ENCODE measurements around the gene ZNF683.

ZNF683 gene

DNA sequence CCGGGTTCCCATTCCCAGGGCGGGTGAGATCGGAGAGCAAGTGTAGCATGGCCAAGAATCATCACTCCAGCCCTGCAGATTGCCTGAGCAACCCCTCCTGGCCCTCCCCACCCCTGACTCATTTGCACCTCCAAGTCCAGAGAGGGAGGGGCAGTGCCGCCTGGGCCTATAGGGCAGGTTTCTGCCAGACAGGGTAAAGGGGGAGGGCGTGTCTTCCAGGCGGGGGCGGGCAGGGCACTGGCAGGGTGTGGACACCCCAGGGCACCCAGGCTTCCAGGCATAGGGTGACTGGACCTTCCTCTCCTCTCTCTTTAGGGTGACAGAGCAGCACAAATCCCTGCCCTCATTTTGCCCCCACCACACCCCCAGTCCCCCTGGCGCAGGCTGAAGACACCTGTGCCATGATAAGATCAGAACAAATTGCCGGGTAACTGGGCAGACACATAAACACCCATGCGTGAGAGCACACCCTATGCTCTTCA lies 15.4 kb downstream of the ZNF683 start:
- DNase-seq: no peak

DNA sequence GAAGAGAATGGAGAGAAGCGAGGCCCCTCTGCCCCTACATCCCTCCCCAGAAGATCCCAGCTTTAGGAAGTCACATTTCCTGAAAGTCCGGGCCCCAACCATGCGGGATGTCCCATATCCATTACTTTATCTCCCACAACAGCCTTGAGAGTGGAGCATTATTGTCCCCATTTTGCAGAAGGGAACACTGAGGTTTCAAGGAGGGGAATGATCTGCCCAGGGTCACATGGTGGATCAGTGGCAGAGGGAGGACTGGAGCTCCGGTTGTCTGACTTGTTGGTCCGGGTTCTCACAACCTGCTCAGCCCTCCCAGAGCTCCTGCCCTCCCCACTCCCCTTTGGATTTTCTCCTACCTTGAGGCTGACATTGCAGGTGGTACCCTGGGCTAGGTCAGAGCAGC lies 16.4 kb downstream of the ZNF683 start:
- DNase-seq: no peak

- no peak for DNase-seq
Observed at GRCh38 chr1:26354972-26355371, 17.6 kb downstream of the ZNF683 start.

DNA sequence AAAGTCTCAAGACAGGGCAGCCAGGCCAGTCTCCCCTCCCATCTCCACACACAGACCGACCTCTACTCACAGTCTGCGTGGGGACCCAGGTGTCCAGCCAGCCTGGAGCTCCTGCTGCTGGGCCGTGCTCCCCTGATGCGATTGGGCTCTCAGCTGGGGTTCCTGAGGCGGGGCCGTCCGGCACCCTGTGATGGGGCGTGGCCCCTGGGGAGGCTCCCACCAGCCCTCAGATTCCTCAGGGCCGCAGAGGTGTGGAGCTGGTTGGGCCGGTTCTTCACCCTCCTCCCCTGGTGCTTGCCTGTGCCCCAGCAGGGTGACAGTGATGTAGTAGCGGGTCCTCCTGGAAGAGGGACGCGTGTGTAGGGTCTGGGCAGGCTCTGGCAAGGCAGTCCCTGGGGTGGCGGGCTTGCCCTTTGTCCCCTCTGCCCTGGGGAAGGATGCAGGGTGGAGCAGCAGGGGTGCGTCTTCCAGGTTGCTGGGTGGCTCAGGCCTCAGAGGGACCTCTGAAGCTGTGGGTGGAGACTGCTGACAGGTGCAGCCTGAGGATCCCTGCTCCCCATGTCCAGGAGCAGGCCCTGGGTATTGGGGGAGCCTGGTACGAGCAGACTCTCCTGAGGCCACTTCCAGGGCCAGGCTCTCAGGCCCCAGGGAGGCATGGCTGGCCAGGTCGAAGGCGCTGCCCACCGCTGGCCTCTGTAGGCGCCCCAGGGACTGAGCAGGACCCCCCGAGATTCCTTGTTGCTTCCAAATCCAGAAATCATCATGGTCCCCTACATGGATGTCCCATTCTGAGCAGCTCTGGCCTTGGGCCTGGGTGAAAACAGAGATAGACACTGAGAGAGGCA lies 18.4 kb downstream of the ZNF683 start, which contains the start of gene CRYBG2:
Gene CRYBG2, minus strand, starts transcription at position 155 of the 845 bp plus-strand sequence. CDS start 7,473 bp downstream, outside the sequence.
- DNase-seq: no peak

- DNase-seq: no peak
Observed at GRCh38 chr1:26353210-26353859, 19.2 kb downstream of the ZNF683 start.

DNA sequence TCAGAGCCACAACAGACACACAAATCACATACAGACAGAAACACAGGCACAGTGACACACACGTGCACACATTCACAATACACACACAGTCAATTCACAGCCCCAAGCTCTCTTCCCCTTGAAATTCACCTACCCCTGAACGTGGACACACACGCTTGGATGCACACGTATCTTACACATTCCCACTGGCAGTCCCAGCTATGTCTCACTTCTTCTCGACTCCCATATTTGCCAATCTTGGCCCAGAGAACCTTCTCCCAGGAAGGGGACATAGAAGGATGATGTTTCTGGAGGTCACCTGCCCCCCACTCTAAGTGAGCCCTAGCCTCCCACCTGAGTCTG lies 20.2 kb downstream of the ZNF683 start:
- DNase-seq: no peak

DNA sequence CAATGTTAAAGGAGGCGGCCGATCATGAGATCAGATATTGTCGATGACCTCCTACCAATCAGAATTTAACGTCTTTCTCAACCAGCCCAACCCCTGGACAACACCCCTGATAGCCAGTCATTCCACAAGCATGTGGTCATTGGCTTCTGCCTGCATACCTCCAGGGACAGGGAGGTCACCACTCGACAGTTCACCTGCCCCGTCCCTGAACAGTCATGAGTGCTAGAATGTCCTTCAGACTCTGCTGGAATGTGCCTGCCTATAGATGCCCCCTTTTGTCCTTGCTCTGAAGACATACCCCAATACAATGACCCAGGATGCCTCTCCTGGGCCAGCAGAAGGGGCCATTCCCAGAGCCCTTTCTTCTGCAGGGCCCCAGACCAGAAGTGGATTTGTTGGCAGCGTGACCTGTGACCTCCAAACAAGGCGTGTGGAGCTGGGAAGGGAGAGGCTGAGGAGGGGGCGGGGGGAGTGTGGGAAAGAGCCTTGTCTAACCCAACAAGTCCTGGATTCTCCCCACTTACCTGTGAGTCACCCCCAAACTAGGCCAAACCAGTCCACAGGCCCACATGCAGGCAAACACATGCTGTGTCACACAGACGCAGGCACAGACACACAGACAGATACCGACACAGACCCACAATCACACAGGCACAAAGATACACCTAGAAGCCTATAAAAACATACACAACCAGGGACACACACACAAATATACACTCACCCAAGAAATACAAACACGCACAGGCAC lies 20.8 kb downstream of the ZNF683 start:
- no peak for DNase-seq

GRCh38 chr1:26350701-26351589 lies 21.6 kb downstream of the ZNF683 start:
- DNase-seq: no peak

DNA sequence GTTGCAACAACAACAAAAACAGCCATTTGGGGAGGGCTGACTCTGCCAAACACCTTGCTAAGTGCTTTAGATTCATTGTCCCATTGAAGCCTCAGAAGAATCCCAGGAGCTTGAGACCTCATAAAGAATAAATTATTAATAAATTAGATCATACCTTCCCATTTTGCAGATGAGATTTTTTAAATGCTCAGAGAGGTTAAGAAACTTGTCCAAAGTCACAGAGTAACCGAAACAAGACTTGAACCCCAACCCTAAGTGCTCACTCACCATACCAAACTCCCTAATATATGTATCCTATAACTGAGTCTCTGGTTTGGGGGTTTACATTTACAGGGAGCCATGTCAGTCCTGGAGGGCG lies 22.2 kb downstream of the ZNF683 start:
- no peak for DNase-seq

DNA sequence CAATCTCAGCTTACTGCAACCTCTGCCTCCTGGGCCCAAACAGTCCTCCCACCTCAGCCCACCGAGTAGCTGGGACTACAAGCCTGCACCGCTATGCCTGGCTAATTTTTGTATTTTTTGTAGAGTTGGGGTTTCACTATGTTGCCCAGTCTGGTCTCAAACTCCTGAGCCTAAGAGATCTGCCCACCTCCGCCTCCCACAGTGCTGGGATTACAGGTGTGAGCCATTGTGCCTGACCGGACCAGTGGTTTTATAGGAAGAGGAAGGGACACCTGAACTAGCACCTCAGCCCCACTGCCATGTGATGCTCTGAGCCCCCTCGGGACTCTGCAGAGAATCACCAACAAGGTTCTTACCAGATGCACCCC lies 22.7 kb downstream of the ZNF683 start:
- DNase-seq: no peak

DNA sequence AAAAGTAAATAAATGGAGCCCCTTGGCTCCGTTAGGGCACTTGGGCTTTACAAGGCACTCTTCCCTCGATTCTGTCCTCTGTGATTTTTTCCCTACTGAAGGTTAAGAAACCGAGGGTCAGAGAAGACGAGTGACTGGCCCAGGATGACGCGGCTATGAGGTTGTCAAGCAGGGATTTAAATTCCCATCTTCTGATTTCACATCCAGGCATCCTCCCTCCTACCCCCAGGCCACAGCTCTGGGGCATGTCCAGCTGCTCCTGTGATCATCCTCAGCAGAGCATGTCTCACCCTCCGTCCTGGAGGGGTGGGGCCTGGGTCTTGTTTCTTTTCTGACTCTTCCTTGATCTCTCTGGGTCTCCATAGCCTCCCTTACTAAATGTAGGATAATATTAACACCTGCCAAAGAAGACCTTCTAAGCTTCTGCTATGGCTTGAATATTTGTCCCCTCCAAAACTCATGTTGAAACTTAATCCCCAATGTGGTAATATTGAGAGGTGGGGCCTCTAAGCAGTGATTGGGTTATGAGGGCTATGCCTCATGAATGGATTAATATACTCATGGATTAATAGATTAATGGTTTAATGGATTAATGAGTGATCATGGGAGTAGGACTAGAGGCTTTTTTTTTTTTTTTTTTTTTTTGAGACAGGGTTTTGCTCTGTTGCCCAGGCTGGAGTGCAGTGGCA lies 23.2 kb downstream of the ZNF683 start:
- no peak for DNase-seq

GRCh38 chr1:26346274-26347033 lies 26.1 kb downstream of the ZNF683 start:
- DNase-seq: no peak

DNA sequence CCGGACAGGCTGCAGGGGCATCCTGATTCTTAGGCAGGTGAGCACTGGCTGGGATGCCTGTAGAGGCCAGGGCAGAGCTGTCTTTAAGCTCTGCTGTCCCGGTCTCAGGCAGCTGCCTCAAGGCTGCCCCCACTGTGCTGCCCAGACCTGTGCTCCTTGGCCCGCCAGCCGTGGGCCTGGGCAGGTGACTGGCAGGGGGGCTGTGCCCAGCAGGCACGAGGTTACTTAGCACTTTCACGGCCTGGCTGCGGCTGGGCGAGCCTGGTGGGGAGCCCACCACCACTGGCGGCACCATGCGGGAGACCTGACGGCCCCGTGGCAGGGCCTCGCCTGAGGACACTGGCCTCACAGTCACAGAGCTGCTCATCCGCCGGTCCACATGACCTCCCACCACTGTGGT lies 26.8 kb downstream of the ZNF683 start:
- no peak for DNase-seq

- DNase-seq: no peak
Observed at GRCh38 chr1:26344147-26344920, 28.2 kb downstream of the ZNF683 start.

GRCh38 chr1:26340047-26340481 lies 32.5 kb downstream of the ZNF683 start:
- no peak for DNase-seq

DNA sequence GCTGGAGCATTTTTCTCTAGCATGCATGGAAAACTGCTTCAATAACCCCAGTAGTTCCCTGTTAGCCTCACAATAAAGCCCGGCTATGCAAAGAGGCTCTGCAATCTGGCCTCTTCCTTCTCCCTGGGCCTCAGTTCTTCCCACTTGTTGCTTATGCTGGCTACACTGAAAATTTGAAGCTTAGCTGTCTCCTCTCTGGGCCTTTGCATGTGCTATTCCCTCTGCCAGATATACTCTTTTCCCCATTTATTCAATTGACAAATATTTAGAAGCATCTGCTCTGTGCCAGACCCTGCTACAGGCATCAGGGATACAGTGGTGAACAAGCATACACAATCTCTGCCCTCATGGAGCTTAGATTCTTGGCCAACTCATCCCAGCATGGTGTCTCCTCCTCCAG lies 33.9 kb downstream of the ZNF683 start:
- DNase-seq: no peak

DNA sequence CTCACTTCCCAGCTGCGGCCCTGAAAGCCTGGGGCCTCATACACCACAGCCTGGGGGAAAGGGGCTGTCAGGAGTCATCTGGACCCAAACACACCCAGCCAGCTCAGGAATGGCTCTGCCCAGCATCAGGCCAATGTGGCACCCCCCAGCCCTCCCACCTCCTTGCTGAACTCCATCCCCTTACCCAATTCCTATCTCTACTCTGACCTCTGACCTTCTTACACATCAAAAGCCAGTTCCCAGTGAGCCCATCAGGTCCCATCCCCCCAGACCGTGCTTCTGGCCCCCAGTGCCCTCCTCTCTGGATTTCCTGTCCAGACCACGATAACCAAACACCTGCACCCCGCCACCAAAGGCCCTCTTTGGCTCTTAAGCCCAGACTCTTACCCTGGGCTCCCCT lies 34.9 kb downstream of the ZNF683 start:
- DNase-seq: no peak

DNA sequence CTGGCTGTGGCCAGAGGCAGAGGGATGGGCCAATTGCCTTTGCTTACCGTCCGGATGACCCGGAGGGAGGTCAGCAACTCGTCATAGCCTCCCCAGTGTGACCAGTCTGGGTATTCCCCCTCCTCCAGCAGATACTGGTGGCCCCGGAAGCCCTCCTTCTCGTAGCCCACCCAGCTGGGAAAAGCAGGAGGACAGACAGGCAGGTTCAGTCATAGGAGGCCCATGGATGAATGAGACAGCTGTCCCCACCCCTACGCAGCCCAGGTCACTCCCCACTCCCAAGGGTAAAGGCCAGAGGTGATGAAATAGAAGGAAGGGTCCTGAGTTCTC lies 35.4 kb downstream of the ZNF683 start:
- no peak for DNase-seq

GRCh38 chr1:26336477-26337205 lies 35.9 kb downstream of the ZNF683 start:
- peak; percentile 37 for DNase-seq

Measured in NCI-H187 treated with DMSO at 0.1 percent for 48 hours (cell line).